ENCODE data around the gene SOX14.

Gene SOX14

GRCh38 chr3:137812023-137812422, 47.9 kb downstream of the SOX14 start:
- Histone ChIP-seq H3K27ac (ENCODE audit: low read depth, low read length) (no peak overlapping the region), H3K27me3 (ENCODE audit: insufficient read depth, low read length, poor library complexity) (no peaks in the 10 kb centered on the region), H3K4me1 (ENCODE audit: control insufficient read depth, low read depth, low read length) (no peaks in the 10 kb centered on the region), H3K56ac (ENCODE audit: low read length) (no peak overlapping the region), H2AK5ac (ENCODE audit: low read length) (no peak overlapping the region), H3K18ac (ENCODE audit: low read length) (no peak overlapping the region), H4K5ac (ENCODE audit: low read length) (no peak overlapping the region), H2BK5ac (ENCODE audit: low read length) (no peak overlapping the region), H3K4me3 (ENCODE audit: low read length) (no peak overlapping the region), H3K4ac (ENCODE audit: low read depth, low read length) (no peak overlapping the region), H3K79me1 (ENCODE audit: low read length) (no peaks in the 10 kb centered on the region), H3K36me3 (ENCODE audit: control insufficient read depth, insufficient read depth, low read length) (no peaks in the 10 kb centered on the region), H3K4me2 (ENCODE audit: low read length) (no peak overlapping the region), H3K9ac (ENCODE audit: low read length) (no peak overlapping the region), H3K23ac (ENCODE audit: low read length) (no peak overlapping the region), H2BK120ac (ENCODE audit: low read depth, low read length) (no peak overlapping the region), H3K79me2 (ENCODE audit: control insufficient read depth, insufficient read depth, low read length) (no peaks in the 10 kb centered on the region), H2BK15ac (replicated peaks; ENCODE audit: low read depth) (no peak overlapping the region), H4K8ac (ENCODE audit: low read depth, low read length) (no peak overlapping the region)
- WGBS (ENCODE audit: extremely low coverage, insufficient coverage, low lambda C conversion rate): no CpG with 5 or more reads among the region's 4 CpGs
- DNase-seq: no peak

GRCh38 chr3:137815251-137815650, 51.1 kb downstream of the SOX14 start:
- Histone ChIP-seq H3K27ac (ENCODE audit: low read depth, low read length) (no peak overlapping the region), H4K8ac (ENCODE audit: low read depth, low read length) (no peak overlapping the region), H3K4me2 (ENCODE audit: low read length) (no peak overlapping the region), H3K56ac (ENCODE audit: low read length) (no peak overlapping the region), H2AK5ac (ENCODE audit: low read length) (no peak overlapping the region), H3K18ac (ENCODE audit: low read length) (no peak overlapping the region), H3K79me2 (ENCODE audit: control insufficient read depth, insufficient read depth, low read length) (no peaks in the 10 kb centered on the region), H4K5ac (ENCODE audit: low read length) (no peak overlapping the region), H3K27me3 (ENCODE audit: insufficient read depth, low read length, poor library complexity) (no peaks in the 10 kb centered on the region), H2BK15ac (replicated peaks; ENCODE audit: low read depth) (no peak overlapping the region), H3K4ac (ENCODE audit: low read depth, low read length) (no peak overlapping the region), H3K79me1 (ENCODE audit: low read length) (no peaks in the 10 kb centered on the region), H3K4me1 (ENCODE audit: control insufficient read depth, low read depth, low read length) (no peaks in the 10 kb centered on the region), H3K9ac (ENCODE audit: low read length) (no peak overlapping the region), H2BK5ac (ENCODE audit: low read length) (no peak overlapping the region), H3K4me3 (ENCODE audit: low read length) (no peak overlapping the region), H2BK120ac (ENCODE audit: low read depth, low read length) (no peak overlapping the region), H3K23ac (ENCODE audit: low read length) (no peak overlapping the region), H3K36me3 (ENCODE audit: control insufficient read depth, insufficient read depth, low read length) (no peaks in the 10 kb centered on the region)
- no peak for DNase-seq
- WGBS (ENCODE audit: extremely low coverage, insufficient coverage, low lambda C conversion rate): no CpG with 5 or more reads among the region's 8 CpGs

Data from mesendoderm (in vitro differentiated cells).